K562 (cell line): ENCODE data around the gene NOP16. TPM values are rescaled to one million over a fixed set of nuclear protein-coding genes. Genes with fewer than 3 reads are reported as not detected.

Source experiments
- ATAC-seq: fragments of 200-7000 bp; cut with Tn5 transposase; 3 replicates; pipeline ENCODE4 v1.9.1; 2020; ENCODE audit warnings: moderate library complexity
- BruUV-seq: library from RNA; stranded (reverse); fragments of 400-500 nt; replicated peaks from 2 replicates; lab custom pipeline; 2021; lab: Mats Ljungman, UMichigan
- CTCF ChIA-PET: fragments of 300-600 bp; formaldehyde crosslinking; extraction: SDS; loops from one replicate; lab custom pipeline; 2021; ENCODE audit warnings: low intra/inter-chr PET ratio; lab: Yijun Ruan, JAX
- POLR2A ChIA-PET: fragments of 300-600, 350-650 bp; sonication (Branson Sonifier 250); formaldehyde crosslinking; extraction: SDS; loops from one replicate; lab custom pipeline; 2021; ENCODE audit warnings: antibody characterized with exemption, inconsistent platforms; lab: Yijun Ruan, JAX
- DNase-seq, 4 experiments: peaks; one replicate each; pipeline versions ENCODE4 v3.0.0 to v3.0.0-alpha.2; 2011 to 2018; ENCODE audit warnings: low spot score in 3 of 4, mixed read lengths in 3 of 4; ENCODE audit errors: extremely low read depth in 1 of 4
- FAIRE-seq: peaks from 2 replicates; lab custom pipeline; 2011; peaks lifted over from hg19 to GRCh38; lab: Jason Lieb, UNC
- H2AFZ ChIP-seq: 2 replicates; pipeline ENCODE4 v1.6.0; 2011; ENCODE audit warnings: low read depth, low read length, control low read depth, inconsistent platforms
- H3K27ac ChIP-seq: fragments of 200-600 bp; 3 replicates; pipeline ENCODE4 v1.8.0; 2011; ENCODE audit warnings: low read depth, mild to moderate bottlenecking, control low read depth, inconsistent platforms, low read length, moderate library complexity, mixed read lengths; ENCODE audit errors: extremely low read depth
- H3K27me3 ChIP-seq, 2 experiments: fragments of 300-600 bp in 1 of 2; 2 replicates in 1 of 2; 3 replicates in 1 of 2; pipeline versions ENCODE4 v1.6.0 to v1.8.0; 2011; ENCODE audit warnings: inconsistent platforms in 2 of 2, low read length in 2 of 2, mild to moderate bottlenecking in 1 of 2, mixed read lengths in 1 of 2, moderate library complexity in 1 of 2; ENCODE audit not compliant: control insufficient read depth in 2 of 2, insufficient read depth in 2 of 2
- H3K36me3 ChIP-seq: fragments of 300-600 bp; 3 replicates; pipeline ENCODE4 v1.8.0; 2011; ENCODE audit warnings: mild to moderate bottlenecking, low read length, inconsistent platforms; ENCODE audit not compliant: control insufficient read depth, insufficient read depth
- H3K4me1 ChIP-seq, 2 experiments: fragments of 200-600 bp in 1 of 2; replicated peaks in 1 of 2; 2 replicates in 1 of 2; 3 replicates in 1 of 2; pipeline versions ENCODE4 v1.5.1 to v1.8.0; 2011; ENCODE audit warnings: inconsistent platforms in 2 of 2, low read length in 2 of 2, mild to moderate bottlenecking in 1 of 2, mixed read lengths in 1 of 2, moderate library complexity in 1 of 2; ENCODE audit not compliant: control insufficient read depth in 2 of 2, insufficient read depth in 2 of 2
- H3K4me2 ChIP-seq: 2 replicates; pipeline ENCODE4 v1.6.1; 2011; ENCODE audit warnings: low read length, control low read depth, inconsistent platforms, mixed read lengths; ENCODE audit not compliant: insufficient read depth
- H3K4me3 ChIP-seq: fragments of 200-600 bp; sonication (generic), shearing (Covaris generic); 2 replicates; pipeline ENCODE4 v1.5.1; 2016; ENCODE audit warnings: control low read depth, inconsistent platforms
- H3K79me2 ChIP-seq: fragments of 200-600 bp; 3 replicates; pipeline ENCODE4 v1.8.0; 2011; ENCODE audit warnings: low read length, inconsistent platforms; ENCODE audit not compliant: control insufficient read depth, insufficient read depth
- H3K9ac ChIP-seq, 2 experiments: 2 replicates each; pipeline versions ENCODE4 v1.6.0 to v1.6.1; 2011; ENCODE audit warnings: low read depth in 2 of 2, low read length in 2 of 2, control low read depth in 1 of 2, inconsistent platforms in 1 of 2, mild to moderate bottlenecking in 1 of 2, mixed read lengths in 1 of 2; ENCODE audit not compliant: insufficient read depth in 1 of 2
- H3K9me1 ChIP-seq: one replicate; pipeline ENCODE4 v1.6.0; 2011; ENCODE audit warnings: inconsistent platforms, mild to moderate bottlenecking, low read length, moderate library complexity; ENCODE audit not compliant: control insufficient read depth, insufficient read depth
- H3K9me3 ChIP-seq: replicated peaks from 2 replicates; pipeline ENCODE4 v1.5.1; 2011; ENCODE audit warnings: low read depth, low read length, inconsistent platforms; ENCODE audit not compliant: control insufficient read depth, insufficient read depth
- H4K20me1 ChIP-seq: replicated peaks from 2 replicates; pipeline ENCODE4 v1.6.1; 2011; ENCODE audit warnings: low read length, inconsistent platforms, mixed read lengths; ENCODE audit not compliant: control insufficient read depth, insufficient read depth
- MEF2A ChIP-seq: IDR thresholded peaks from 2 replicates; pipeline ENCODE4 v1.6.1; 2011; ENCODE audit warnings: low read depth, mild to moderate bottlenecking, low read length, moderate library complexity; ENCODE audit not compliant: control insufficient read depth
- PHB2 ChIP-seq: fragments of 450-650 bp; IDR thresholded peaks from 2 replicates; pipeline ENCODE4 v1.6.1; 2017; ENCODE audit warnings: low read depth
- THAP12 ChIP-seq: fragments of 250-450 bp; sonication (Bioruptor Pico); IDR thresholded peaks from 2 replicates; pipeline ENCODE4 v1.9.0; 2021; ENCODE audit warnings: mild to moderate bottlenecking, inconsistent platforms
- ZNF347 ChIP-seq: fragments of 450-650 bp; formaldehyde crosslinking; IDR thresholded peaks from 2 replicates; pipeline ENCODE4 v1.4.0; 2020; ENCODE audit warnings: low read depth, mild to moderate bottlenecking, moderate library complexity
- WGBS: fragments of 100-300 bp; shearing (Covaris generic); methylation state at CpG from one replicate; pipeline ENCODE4 v1.1.6; 2016; ENCODE audit warnings: low coverage, mixed read lengths; ENCODE audit not compliant: insufficient coverage; ENCODE audit errors: missing lambda C conversion rate; 5-methylcytosine and 5-hydroxymethylcytosine counted together
- in situ Hi-C: fragments of 300-500 bp; cut with MboI; formaldehyde crosslinking; loops from 4 replicates; pipeline ENCODE4 v1.15.0; 2018; ENCODE audit warnings: inconsistent platforms, mixed read lengths
- intact Hi-C: fragments of 100-400 bp; cut with micrococcal nuclease; formaldehyde crosslinking; loops from 2 replicates; pipeline ENCODE4 v1.14.2; 2022
- polyA plus RNA-seq, 8 experiments: library from polyadenylated mRNA; depleted of rRNA in 4 of 8; stranded (reverse) in 5 of 8; unstranded in 3 of 8; fragments of >200 nt; fragmentation: Nextera tagmentation in 2 of 8; fragmentation: Illumina TruSeq in 1 of 8; extraction: Ambion mirVana in 2 of 8; extraction: Trizol in 1 of 8; gene quantifications; 2 replicates each; pipeline versions ENCODE4 v1.2.1 to v1.2.3, GENCODE V29; 2011 to 2014; ENCODE audit warnings: inconsistent platforms in 1 of 8, missing spikeins in 1 of 8
- total RNA-seq, 7 experiments: library from RNA; depleted of rRNA in 6 of 7; stranded (reverse); fragments of >200 nt in 6 of 7; fragmentation: Illumina TruSeq in 2 of 7; extraction: Trizol in 2 of 7; gene quantifications; 2 replicates each; pipeline versions ENCODE4 v1.2.1 to v1.2.3, GENCODE V29; 2011 to 2021; ENCODE audit warnings: low replicate concordance in 1 of 7

The NOP16 gene
- total and polyA plus RNA-seq, 9 of the 15 experiments (the other 6 are each of a cell fraction or from before 2014, with no cell fraction given) = 92.5 to 342 (median 148) TPM

GRCh38 chr5:176381979-176382378 lies 6.4 kb downstream of the NOP16 start (continued):
- TF ChIP-seq THAP12 (CRISPR knock-in tag) (no peak), PHB2 (no peak)

- FAIRE-seq (no peak), ATAC-seq (no peak), DNase-seq (no peak)
- H3K4me3 ChIP-seq = no peak overlapping the region
- no peaks in the 10 kb centered on the region for H3K27me3 ChIP-seq
- H3K9ac ChIP-seq = no peak overlapping the region
- in situ Hi-C loops = no loop called here
- BruUV-seq = no TSS peak
- no peaks in the 10 kb centered on the region; the same call in 1 of the 2 replicates for H4K20me1 ChIP-seq
- H3K9me3 ChIP-seq = no peaks in the 10 kb centered on the region
- no peak for TF ChIP-seq ZNF347 (CRISPR knock-in tag)
- no peak for TF ChIP-seq MEF2A
- 77% methylated on average over 3 of the region's 3 CpGs for WGBS
- intact Hi-C loops = no loop called here
- peaks cover 17% of the 10 kb centered on the region for H3K79me2 ChIP-seq
- POLR2A ChIA-PET = interaction anchor here (1.0 kb wide), 1 partner anchor 218 kb away, joined by 3 read pairs; no protein-coding TSS in a partner anchor
- H3K27ac ChIP-seq = no peak overlapping the region
- H3K4me2 ChIP-seq = no peak overlapping the region
- H2AFZ ChIP-seq = no peak overlapping the region
- CTCF ChIA-PET = no interaction called here
- peaks cover 65% of the 10 kb centered on the region for H3K36me3 ChIP-seq
- peaks cover 2 to 4% of the 10 kb centered on the region in 2 experiments; a peak in 3 of 5 replicates for H3K4me1 ChIP-seq
- no peaks in the 10 kb centered on the region for H3K9me1 ChIP-seq
Measured at GRCh38 chr5:176381423-176381822, 7.0 kb downstream of the NOP16 start.
